Measurements from ENCODE around the gene RAPGEF6.
"Not testable (repeated sequence)": the region's sequence is repeated elsewhere in the genome, so short reads cannot be mapped to it uniquely, and the experiment has no call there.

The RAPGEF6 gene

DNA sequence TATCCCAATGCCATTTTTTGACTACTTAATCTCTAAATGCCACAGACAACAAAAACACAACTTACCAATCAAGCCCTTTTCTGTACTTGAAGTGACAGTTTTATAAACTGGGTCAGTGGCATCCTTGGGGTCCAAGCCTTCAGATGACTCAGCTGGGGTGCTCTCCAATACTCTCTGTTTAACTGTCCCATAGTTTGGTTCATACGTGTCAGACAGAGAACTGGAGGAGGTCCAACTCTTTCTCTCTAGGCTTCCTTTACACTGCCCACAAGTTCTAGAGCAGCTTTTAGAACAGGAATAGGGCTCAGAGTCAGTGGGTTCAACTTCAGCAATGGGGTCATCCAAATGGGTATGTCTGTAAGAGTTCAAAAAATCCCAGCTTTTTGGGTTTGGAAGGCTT lies 204.2 kb downstream of the RAPGEF6 start:
- no peaks in the 10 kb centered on the region for H3K4me1 ChIP-seq
- no peak for DNase-seq (ENCODE audit: low spot score in 2 of 2)
- H3K27me3 ChIP-seq (ENCODE audit: low read depth) = no peaks in the 10 kb centered on the region
- no peaks in the 10 kb centered on the region for H3K9me3 ChIP-seq
- in situ Hi-C loops (cut with MboI; ENCODE audit: low sequenced_read_pairs) = no loop called here
- H3K4me3 ChIP-seq = no peak overlapping the region
- H3K36me3 ChIP-seq (replicated peaks) = peaks cover 35% of the 10 kb centered on the region

DNA sequence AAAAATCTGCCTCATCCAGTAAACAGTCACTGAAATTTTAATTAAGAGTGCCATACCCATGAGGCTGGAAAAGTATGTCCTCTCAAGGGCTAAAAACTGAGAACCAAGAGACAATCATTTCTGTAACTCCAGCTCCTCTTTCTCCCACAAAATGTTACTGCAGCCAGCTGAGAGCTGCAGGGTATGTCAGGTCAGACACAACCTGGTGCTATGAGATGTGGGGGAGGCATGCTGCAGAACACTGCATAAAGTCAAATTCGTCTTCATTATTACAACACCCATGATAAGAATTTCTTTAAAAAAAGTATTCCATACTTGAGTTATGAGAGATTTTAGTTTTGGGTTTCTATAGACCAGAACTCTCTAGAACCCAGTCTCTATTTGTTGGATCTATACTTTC lies 209.0 kb downstream of the RAPGEF6 start:
- in situ Hi-C loops (cut with MboI; ENCODE audit: low sequenced_read_pairs) = no loop called here
- DNase-seq (ENCODE audit: low spot score in 2 of 2) = no peak
- Histone ChIP-seq H3K36me3 (replicated peaks) (peaks cover 19% of the 10 kb centered on the region), H3K4me3 (no peak overlapping the region), H3K4me1 (no peaks in the 10 kb centered on the region), H3K9me3 (no peaks in the 10 kb centered on the region), H3K27me3 (ENCODE audit: low read depth) (no peaks in the 10 kb centered on the region)

DNA sequence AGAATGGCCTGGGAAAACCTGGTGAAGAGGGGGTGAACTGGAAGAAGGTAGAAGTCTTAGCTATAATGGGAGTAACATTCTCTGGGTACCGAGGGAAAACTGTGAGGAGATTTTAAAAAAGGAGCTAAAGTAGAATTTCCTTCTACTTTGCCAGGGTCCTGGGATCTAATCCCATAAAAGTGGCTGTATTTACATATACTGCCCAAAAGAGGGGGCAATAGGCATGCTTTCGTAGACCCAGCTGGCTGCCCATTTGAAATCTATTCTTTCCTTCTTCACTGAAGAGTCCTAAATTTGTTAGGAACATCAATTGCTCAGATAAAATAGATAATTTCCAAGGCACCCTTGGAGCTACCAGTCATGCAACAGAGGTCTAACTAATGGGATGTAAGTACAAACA lies 212.0 kb downstream of the RAPGEF6 start:
- DNase-seq (ENCODE audit: low spot score in 2 of 2) = peak; percentile 16 to 34
- in situ Hi-C loops (cut with MboI; ENCODE audit: low sequenced_read_pairs) = loop anchor here (5.0 kb wide), 1 partner anchor 584 kb away; no protein-coding TSS in a partner anchor
- H3K36me3 ChIP-seq (replicated peaks) = peaks cover 11% of the 10 kb centered on the region

DNA sequence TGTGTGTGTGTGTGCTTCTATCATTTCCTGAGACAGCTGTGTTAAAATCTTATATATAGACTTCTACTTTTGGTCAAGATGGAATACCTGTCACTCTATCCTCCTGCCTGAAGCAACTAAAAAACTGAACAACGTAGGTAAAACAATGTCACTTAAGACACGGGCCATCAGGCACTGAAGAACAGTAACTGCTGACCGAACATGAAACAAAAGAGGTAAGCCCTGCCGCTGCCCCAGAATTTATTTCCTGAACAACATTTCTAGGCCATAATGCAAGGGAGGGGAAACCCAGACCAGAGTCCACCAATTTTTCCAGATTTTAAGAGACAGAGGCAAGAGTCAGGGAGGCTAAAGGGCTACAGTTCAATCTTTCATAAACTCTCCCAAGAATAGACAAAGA lies 215.2 kb downstream of the RAPGEF6 start:
- Histone ChIP-seq H3K36me3 (replicated peaks) (peaks cover 5% of the 10 kb centered on the region), H3K4me1 (no peaks in the 10 kb centered on the region), H3K9me3 (no peaks in the 10 kb centered on the region), H3K4me3 (no peak overlapping the region), H3K27me3 (ENCODE audit: low read depth) (no peaks in the 10 kb centered on the region)
- DNase-seq (ENCODE audit: low spot score in 2 of 2) = no peak
- in situ Hi-C loops (cut with MboI; ENCODE audit: low sequenced_read_pairs) = loop anchor here (5.0 kb wide), 1 partner anchor 587 kb away; no protein-coding TSS in a partner anchor

More for the DNA sequence above, 212.0 kb downstream of the RAPGEF6 start:
- no peaks in the 10 kb centered on the region for H3K27me3 ChIP-seq (ENCODE audit: low read depth)
- H3K9me3 ChIP-seq = no peaks in the 10 kb centered on the region
- H3K4me1 ChIP-seq = no peaks in the 10 kb centered on the region
- H3K4me3 ChIP-seq = no peak overlapping the region

DNA sequence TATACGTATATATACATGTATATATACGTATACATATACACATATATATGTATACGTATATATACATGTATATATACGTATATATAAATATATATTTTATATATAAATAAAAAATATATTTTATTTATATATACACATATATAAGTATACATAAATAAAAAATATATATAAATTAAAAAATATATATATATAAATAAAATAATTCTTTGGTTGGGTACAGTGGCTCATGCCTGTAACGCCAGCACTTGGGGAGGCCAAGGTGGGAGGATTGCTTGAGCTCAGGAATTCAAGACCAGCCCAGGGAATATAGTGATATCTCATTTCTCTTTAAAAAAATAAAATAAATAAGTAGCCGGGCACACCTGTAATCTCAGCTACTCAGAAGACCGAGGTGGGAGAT lies 216.2 kb downstream of the RAPGEF6 start:
- Histone ChIP-seq H3K4me3 (no peak overlapping the region), H3K9me3 (no peaks in the 10 kb centered on the region), H3K4me1 (no peaks in the 10 kb centered on the region), H3K36me3 (replicated peaks) (peaks cover 6% of the 10 kb centered on the region; the same call in 1 of the 2 replicates), H3K27me3 (ENCODE audit: low read depth) (no peaks in the 10 kb centered on the region)
- in situ Hi-C loops (cut with MboI; ENCODE audit: low sequenced_read_pairs) = no loop called here
- DNase-seq (ENCODE audit: low spot score in 2 of 2) = no peak

DNA sequence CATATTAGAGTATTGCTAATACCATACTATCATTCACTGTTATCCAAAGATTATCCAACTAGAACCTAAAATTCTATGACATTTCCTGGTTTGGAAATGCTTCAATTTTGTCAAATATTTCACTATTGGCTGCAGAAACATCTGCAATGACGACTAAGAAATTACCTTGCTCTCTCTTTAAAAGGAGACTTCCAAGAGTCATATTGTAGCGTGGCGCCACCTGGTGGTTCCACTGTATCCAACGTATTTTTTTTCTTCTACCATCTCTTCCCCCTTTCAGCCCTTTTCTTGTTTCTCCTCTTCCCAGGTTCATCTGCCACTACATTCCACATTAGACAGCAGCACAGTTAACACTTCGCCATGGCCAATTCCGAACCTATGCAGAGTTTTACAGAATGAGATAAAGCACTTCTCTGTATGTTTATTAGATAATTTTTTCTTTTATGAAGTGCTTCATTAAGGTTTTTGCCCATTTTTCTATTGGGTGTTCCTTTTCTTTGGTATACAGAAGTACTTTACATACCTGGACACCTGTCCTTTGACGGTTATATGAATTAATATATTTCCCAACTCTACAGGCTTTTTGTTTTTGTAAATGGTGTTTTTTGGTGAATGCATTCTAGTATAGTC lies 217.7 kb downstream of the RAPGEF6 start:
- no peaks in the 10 kb centered on the region for H3K9me3 ChIP-seq
- H3K36me3 ChIP-seq (replicated peaks) = peaks cover 6% of the 10 kb centered on the region; the same call in 1 of the 2 replicates
- in situ Hi-C loops (cut with MboI; ENCODE audit: low sequenced_read_pairs) = no loop called here
- H3K27me3 ChIP-seq (ENCODE audit: low read depth) = no peaks in the 10 kb centered on the region
- H3K4me3 ChIP-seq = no peak overlapping the region
- H3K4me1 ChIP-seq = no peaks in the 10 kb centered on the region
- DNase-seq (ENCODE audit: low spot score in 2 of 2) = peak; percentile 71 to 87

DNA sequence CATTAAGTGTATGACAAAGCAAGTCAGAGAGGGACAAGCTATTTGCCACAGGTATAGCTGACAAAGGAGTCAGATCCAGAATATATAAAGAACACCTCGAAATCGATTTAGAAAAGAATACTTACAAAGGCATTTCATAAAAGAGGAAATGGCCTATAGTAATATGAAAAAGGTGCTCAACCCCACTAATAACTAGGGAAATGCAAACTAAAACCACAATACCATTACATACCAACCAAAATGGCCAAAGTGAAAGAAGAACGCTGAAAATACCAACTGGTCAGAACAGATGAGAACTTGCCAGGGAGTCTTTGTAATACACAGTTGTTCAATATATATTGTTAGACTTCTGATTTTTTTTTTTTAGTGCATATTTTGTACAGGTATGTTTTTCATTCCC lies 218.3 kb downstream of the RAPGEF6 start:
- H3K9me3 ChIP-seq = no peaks in the 10 kb centered on the region
- H3K4me3 ChIP-seq = no peak overlapping the region
- DNase-seq (ENCODE audit: low spot score in 2 of 2) = no peak
- no peaks in the 10 kb centered on the region for H3K27me3 ChIP-seq (ENCODE audit: low read depth)
- in situ Hi-C loops (cut with MboI; ENCODE audit: low sequenced_read_pairs) = no loop called here
- peaks cover 6% of the 10 kb centered on the region; the same call in 1 of the 2 replicates for H3K36me3 ChIP-seq (replicated peaks)
- no peaks in the 10 kb centered on the region for H3K4me1 ChIP-seq

DNA sequence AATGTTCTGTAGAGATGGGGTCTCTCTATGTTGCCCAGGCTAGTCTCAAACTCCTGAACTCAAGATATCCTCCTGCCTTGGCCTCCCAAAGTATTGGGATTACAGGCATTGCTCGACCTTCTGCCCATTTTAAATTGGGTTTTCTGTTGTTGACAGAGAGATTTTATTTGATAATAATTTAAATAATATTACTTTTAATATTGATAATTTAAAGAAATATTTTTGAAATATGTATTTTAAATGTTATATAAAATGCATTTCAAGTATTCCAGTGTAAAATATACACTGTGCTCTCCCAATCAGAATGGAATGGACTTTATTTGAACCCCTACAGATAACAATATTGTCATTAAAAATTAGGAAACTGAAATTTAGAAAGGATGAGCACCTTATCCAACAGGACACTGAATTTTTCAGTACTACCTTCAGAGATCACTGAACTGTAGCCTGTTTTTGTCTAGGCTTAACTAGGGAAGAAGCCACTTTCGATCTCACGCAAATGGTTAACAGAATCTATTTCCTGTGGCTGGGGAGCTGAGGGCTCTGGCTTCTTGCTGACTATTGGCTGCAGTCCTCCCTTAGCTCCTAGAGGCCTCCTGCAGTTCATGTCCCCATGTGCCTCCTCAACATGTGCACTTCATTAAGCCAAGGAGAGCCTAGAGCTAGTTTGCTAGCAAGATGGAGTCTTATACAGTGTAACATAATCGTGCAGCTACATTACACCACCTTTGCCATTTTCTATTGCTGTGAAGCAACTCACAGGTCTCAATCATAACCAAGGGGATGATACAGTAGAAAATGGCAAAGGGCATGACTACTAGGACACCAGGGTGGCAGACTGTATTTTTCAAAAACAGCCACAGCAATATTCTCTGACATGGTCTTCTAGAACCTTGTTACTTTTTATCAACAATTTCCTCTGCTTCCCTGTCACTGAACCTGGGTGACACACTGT lies 221.1 kb downstream of the RAPGEF6 start:
- Histone ChIP-seq H3K9me3 (no peaks in the 10 kb centered on the region), H3K4me3 (no peak overlapping the region), H3K27me3 (ENCODE audit: low read depth) (no peaks in the 10 kb centered on the region), H3K4me1 (no peaks in the 10 kb centered on the region), H3K36me3 (replicated peaks) (peaks cover 6% of the 10 kb centered on the region; the same call in 1 of the 2 replicates)
- DNase-seq (ENCODE audit: low spot score in 2 of 2) = no peak
- in situ Hi-C loops (cut with MboI; ENCODE audit: low sequenced_read_pairs) = no loop called here

DNA sequence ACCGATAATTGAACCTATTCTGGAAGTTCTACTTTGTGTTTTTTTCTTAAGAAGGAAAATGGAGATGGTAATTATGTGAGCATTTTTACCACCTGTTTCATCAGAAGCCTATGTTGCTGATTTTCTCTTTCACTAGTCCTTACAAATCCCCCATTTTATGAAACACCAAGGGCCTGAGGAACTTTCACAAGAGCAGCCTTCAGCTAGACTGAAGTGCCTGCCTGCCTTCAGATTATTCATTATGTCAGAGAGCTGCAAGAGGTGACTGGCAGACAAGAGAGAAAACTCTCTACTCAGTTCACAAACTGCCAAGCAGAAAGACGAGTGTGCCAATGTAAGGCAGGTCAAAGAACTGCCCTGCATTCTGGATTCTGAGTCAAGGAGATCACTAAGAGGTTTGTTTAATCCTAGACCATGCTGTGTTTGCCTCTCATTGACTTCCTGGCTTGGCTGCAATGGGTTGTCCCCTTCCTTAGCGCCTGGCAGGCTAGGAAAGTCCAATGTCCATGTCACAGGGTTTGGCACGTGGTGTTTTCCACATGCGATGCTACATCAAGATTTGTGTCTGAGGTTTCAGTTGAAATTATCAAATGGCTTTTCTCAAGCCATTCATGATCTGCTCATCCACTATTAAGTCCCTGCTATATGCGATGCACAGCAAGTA lies 227.9 kb downstream of the RAPGEF6 start:
- DNase-seq (ENCODE audit: low spot score in 2 of 2) = no peak

DNA sequence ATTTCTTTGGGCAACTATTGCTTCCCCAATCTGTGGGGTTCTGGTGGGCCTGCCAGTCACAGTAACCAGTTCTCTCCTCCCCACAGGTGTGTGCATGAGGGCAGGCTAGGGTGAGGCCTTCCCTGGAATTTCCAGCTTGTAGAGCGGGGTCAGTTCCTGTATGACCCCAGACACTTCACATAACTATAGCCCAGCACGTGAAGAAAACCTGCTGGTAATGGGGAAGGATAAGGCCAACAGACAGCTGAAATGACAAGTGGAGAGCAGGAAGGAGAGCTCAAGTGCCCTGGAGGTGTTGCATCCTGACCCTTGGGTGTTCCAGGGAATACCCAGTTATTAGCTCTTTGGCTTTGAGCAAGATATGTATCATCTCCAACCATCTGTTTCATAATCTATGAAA lies 229.0 kb downstream of the RAPGEF6 start:
- H3K27me3 ChIP-seq (ENCODE audit: low read depth) = no peaks in the 10 kb centered on the region
- in situ Hi-C loops (cut with MboI; ENCODE audit: low sequenced_read_pairs) = no loop called here
- DNase-seq (ENCODE audit: low spot score in 2 of 2) = no peak
- H3K4me3 ChIP-seq = no peak overlapping the region
- H3K4me1 ChIP-seq = no peaks in the 10 kb centered on the region
- H3K36me3 ChIP-seq (replicated peaks) = peaks cover 15% of the 10 kb centered on the region
- peaks cover 4% of the 10 kb centered on the region for H3K9me3 ChIP-seq

More for the DNA sequence above, 227.9 kb downstream of the RAPGEF6 start:
- Histone ChIP-seq H3K36me3 (replicated peaks) (peaks cover 13% of the 10 kb centered on the region), H3K4me1 (no peaks in the 10 kb centered on the region), H3K4me3 (no peak overlapping the region), H3K27me3 (ENCODE audit: low read depth) (no peaks in the 10 kb centered on the region), H3K9me3 (peaks cover 2% of the 10 kb centered on the region)
- in situ Hi-C loops (cut with MboI; ENCODE audit: low sequenced_read_pairs) = no loop called here

DNA sequence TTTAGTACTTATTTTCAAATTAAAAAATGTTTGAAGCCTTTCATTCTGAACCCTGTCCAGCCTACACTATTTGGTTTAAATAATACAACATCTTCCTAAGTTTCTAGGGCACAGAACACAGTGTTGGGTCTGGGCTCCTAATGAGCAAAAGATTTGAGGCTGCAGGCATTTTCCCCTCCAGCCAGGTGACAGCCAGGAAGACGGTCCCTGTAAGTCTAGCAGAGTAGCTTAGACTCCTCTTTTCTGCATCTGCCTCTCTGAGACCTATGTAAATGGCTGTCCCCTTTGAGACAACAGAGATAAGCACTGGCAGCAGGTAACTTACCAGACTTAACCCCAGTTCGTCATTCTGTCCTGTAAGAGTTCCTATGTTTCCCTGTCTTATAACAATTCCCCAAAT lies 229.4 kb downstream of the RAPGEF6 start:
- H3K36me3 ChIP-seq (replicated peaks) = peaks cover 15% of the 10 kb centered on the region
- H3K4me1 ChIP-seq = no peaks in the 10 kb centered on the region
- in situ Hi-C loops (cut with MboI; ENCODE audit: low sequenced_read_pairs) = no loop called here
- no peaks in the 10 kb centered on the region for H3K27me3 ChIP-seq (ENCODE audit: low read depth)
- H3K4me3 ChIP-seq = no peak overlapping the region
- peaks cover 4% of the 10 kb centered on the region for H3K9me3 ChIP-seq
- no peak for DNase-seq (ENCODE audit: low spot score in 2 of 2)

DNA sequence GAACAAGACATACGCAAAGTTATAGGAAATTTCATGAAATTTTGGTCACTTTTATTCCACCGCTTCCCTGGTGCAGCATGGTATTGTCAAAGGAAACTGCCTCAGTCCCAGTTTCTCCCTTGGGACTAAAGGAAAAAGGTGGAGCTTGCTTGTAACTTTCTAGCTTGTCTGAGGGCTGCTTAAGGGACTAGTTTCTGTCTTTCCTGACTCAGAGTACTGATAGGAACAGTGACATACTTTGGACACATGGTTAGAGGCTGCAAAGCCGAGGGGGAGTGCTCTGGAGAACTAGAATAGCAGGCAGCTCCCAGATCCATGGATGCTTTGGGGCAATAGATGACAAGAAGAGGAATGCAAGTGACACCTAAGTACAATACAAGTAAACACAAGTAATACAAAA lies 234.4 kb downstream of the RAPGEF6 start:
- in situ Hi-C loops (cut with MboI; ENCODE audit: low sequenced_read_pairs) = no loop called here
- Histone ChIP-seq H3K4me1 (no peaks in the 10 kb centered on the region), H3K36me3 (replicated peaks) (peaks cover 15% of the 10 kb centered on the region)

DNA sequence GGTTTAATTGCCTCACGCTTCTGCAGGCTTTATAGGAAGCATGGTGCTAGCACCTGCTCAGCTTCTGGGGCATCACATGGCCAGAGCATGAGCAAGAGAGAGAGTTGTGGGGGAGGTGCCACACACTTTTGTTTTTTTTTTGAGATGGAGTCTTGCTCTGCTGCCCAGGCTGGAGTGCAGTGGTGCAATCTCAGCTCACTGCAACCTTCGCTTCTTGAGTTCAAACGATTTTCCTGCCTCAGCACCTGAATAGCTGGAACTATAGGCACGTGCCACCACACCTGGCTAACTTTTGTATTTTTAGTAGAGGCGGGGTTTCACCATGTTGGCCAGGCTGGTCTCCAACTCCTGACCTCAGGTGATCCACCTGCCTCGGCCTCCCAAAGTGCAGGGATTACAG lies 236.0 kb downstream of the RAPGEF6 start:
- not testable (repeated sequence) for DNase-seq (ENCODE audit: low spot score in 2 of 2); H3K4me3 ChIP-seq; H3K9me3 ChIP-seq; H3K27me3 ChIP-seq (ENCODE audit: low read depth); H3K4me1 ChIP-seq
- peaks cover 14% of the 10 kb centered on the region for H3K36me3 ChIP-seq (replicated peaks)
- in situ Hi-C loops (cut with MboI; ENCODE audit: low sequenced_read_pairs) = loop anchor here (25.0 kb wide), 1 partner anchor 237 kb away; the partner anchor contains the start of genes HINT1 and LYRM7

More for the DNA sequence above, 234.4 kb downstream of the RAPGEF6 start:
- Histone ChIP-seq H3K4me3 (no peak overlapping the region), H3K9me3 (peaks cover 4% of the 10 kb centered on the region), H3K27me3 (ENCODE audit: low read depth) (no peaks in the 10 kb centered on the region)
- DNase-seq (ENCODE audit: low spot score in 2 of 2) = no peak

Measured in HAP-1 (cell line).